ENCODE data around the gene MDH1B.

DNA sequence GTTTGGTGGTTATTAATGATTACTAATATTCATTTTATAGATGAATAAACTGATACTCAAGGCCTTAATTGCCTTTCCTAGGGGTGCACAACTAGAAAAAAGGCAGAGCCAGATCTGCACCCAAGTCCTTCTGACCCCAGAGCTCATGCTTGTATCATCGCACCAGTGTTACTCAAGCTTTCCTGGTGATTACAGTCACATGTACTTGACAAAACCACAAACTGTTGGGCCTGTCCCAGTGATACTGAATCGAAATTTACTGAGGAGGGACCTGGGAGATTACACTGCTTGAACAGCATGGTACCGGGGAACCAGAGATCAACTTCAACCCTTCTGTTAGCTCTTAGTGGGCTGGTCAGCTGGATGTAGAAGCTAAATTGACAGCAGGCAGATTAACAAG, 34.0 kb upstream of the MDH1B start:
- TF ChIP-seq POLR2A (IDR thresholded peaks at IDR 0.05) = no peak
- TF ChIP-seq, protein P1, sequence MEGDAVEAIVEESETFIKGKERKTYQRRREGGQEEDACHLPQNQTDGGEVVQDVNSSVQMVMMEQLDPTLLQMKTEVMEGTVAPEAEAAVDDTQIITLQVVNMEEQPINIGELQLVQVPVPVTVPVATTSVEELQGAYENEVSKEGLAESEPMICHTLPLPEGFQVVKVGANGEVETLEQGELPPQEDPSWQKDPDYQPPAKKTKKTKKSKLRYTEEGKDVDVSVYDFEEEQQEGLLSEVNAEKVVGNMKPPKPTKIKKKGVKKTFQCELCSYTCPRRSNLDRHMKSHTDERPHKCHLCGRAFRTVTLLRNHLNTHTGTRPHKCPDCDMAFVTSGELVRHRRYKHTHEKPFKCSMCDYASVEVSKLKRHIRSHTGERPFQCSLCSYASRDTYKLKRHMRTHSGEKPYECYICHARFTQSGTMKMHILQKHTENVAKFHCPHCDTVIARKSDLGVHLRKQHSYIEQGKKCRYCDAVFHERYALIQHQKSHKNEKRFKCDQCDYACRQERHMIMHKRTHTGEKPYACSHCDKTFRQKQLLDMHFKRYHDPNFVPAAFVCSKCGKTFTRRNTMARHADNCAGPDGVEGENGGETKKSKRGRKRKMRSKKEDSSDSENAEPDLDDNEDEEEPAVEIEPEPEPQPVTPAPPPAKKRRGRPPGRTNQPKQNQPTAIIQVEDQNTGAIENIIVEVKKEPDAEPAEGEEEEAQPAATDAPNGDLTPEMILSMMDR (IDR thresholded peaks at IDR 0.05) = no peak

All from adrenal gland (tissue), 5 donors.